Chondrocyte (in vitro differentiated cells): Measurements from ENCODE around the gene ASCC3. TPM values are rescaled to one million over a fixed set of nuclear protein-coding genes. Genes with fewer than 3 reads are reported as not detected.
A peak's percentile ranks its signal among the peaks of the same experiment; 100 is the strongest.

ENCODE experiments used
- DNase-seq: peaks from one replicate; pipeline ENCODE4 v3.0.0; 2021; ENCODE audit warnings: mixed read lengths, low spot score
- H3K27ac Mint-ChIP-seq: one replicate; pipeline ENCODE4 v1.8.0; 2021; ENCODE audit warnings: mild to moderate bottlenecking, moderate library complexity, mixed read lengths; ENCODE audit not compliant: unreplicated experiment
- H3K27me3 Mint-ChIP-seq: 2 replicates; pipeline ENCODE4 v1.8.0; 2021; ENCODE audit warnings: low read depth, mixed read lengths
- H3K36me3 Mint-ChIP-seq: 2 replicates; pipeline ENCODE4 v1.8.0; 2021; ENCODE audit warnings: low read depth, mixed read lengths
- H3K4me1 Mint-ChIP-seq: 2 replicates; pipeline ENCODE4 v1.8.0; 2021; ENCODE audit warnings: low read depth, mild to moderate bottlenecking, mixed read lengths
- H3K4me3 Mint-ChIP-seq: one replicate; pipeline ENCODE4 v1.8.0; 2021; ENCODE audit warnings: mild to moderate bottlenecking, moderate library complexity, mixed read lengths; ENCODE audit not compliant: unreplicated experiment
- H3K9me3 Mint-ChIP-seq: 2 replicates; pipeline ENCODE4 v1.8.0; 2021; ENCODE audit warnings: low read depth, mixed read lengths
- CTCF ChIP-seq: fragments of 200-600 bp; sonication (generic); IDR thresholded peaks from 2 replicates; pipeline ENCODE4 v1.5.0; 2021; ENCODE audit warnings: antibody characterized with exemption, mild to moderate bottlenecking, moderate library complexity
- total RNA-seq: library from RNA; stranded (reverse); gene quantifications from 3 replicates; pipeline ENCODE4 v1.2.1, GENCODE V29; 2021

Gene ASCC3
- total RNA-seq, 1 donor from 2014 or later: 54.3 TPM

GRCh38 chr6:100920028-100920605, 39.0 kb upstream of the ASCC3 start:
- Mint-ChIP-seq H3K4me3 (no peak overlapping the region), H3K27me3 (peaks cover 2% of the 10 kb centered on the region), H3K9me3 (peaks cover 3% of the 10 kb centered on the region), H3K36me3 (peaks cover 1% of the 10 kb centered on the region), H3K4me1 (no peaks in the 10 kb centered on the region), H3K27ac (no peak overlapping the region)
- no peak for TF ChIP-seq CTCF
- no peak for DNase-seq

DNA sequence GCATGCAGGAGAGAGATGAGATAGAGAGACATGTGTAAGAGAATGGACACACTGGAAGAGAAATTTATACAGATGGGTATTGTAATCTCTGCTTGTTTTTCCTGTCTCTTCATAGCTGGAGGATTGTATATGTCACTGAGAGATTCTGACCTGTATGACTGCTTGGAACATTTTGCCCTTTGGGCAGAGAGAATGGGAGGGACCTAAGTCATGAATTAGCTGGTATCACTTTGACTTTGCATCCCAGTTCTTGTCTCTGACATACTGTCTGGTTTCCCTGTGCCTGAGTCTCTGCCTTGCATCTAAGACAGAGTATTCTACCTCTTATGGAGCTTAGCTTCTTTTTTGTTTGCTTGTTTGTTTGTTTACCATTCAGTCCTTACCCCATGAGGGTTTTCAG, 37.0 kb upstream of the ASCC3 start:
- peaks cover 2% of the 10 kb centered on the region for H3K27me3 Mint-ChIP-seq
- H3K4me1 Mint-ChIP-seq: no peaks in the 10 kb centered on the region
- DNase-seq: no peak
- TF ChIP-seq CTCF: no peak
- no peak overlapping the region for H3K4me3 Mint-ChIP-seq
- H3K36me3 Mint-ChIP-seq: peaks cover 1% of the 10 kb centered on the region
- peaks cover 5% of the 10 kb centered on the region for H3K9me3 Mint-ChIP-seq
- no peak overlapping the region for H3K27ac Mint-ChIP-seq

- peaks cover 5% of the 10 kb centered on the region for H3K9me3 Mint-ChIP-seq
- no peak overlapping the region for H3K4me3 Mint-ChIP-seq
- no peaks in the 10 kb centered on the region for H3K27me3 Mint-ChIP-seq
- no peak for DNase-seq
- peaks cover 5% of the 10 kb centered on the region for H3K36me3 Mint-ChIP-seq
- no peak for TF ChIP-seq CTCF
- no peak overlapping the region for H3K27ac Mint-ChIP-seq
- no peaks in the 10 kb centered on the region for H3K4me1 Mint-ChIP-seq
Measured at GRCh38 chr6:100915876-100916275, 34.7 kb upstream of the ASCC3 start.

GRCh38 chr6:100913400-100914276, 32.5 kb upstream of the ASCC3 start:
- Mint-ChIP-seq H3K27me3 (no peaks in the 10 kb centered on the region), H3K27ac (no peak overlapping the region), H3K36me3 (peaks cover 5% of the 10 kb centered on the region), H3K4me3 (peak overlapping the region; percentile 47), H3K9me3 (peaks cover 5% of the 10 kb centered on the region), H3K4me1 (no peaks in the 10 kb centered on the region)
- DNase-seq: no peak
- no peak for TF ChIP-seq CTCF

GRCh38 chr6:100906325-100906724, 25.2 kb upstream of the ASCC3 start:
- peaks cover 2% of the 10 kb centered on the region for H3K36me3 Mint-ChIP-seq
- no peaks in the 10 kb centered on the region for H3K9me3 Mint-ChIP-seq
- no peak overlapping the region for H3K27ac Mint-ChIP-seq
- no peaks in the 10 kb centered on the region for H3K27me3 Mint-ChIP-seq
- no peak overlapping the region for H3K4me3 Mint-ChIP-seq
- no peaks in the 10 kb centered on the region for H3K4me1 Mint-ChIP-seq
- TF ChIP-seq CTCF: peak; percentile 17
- no peak for DNase-seq
